Thyroid gland (tissue), 4 donors: ENCODE data around the gene HIP1. TPM values are rescaled to one million over a fixed set of nuclear protein-coding genes. Genes with fewer than 3 reads are reported as not detected.
A peak's percentile ranks its signal among the peaks of the same experiment; 100 is the strongest.
"Not testable (repeated sequence)": the region's sequence is repeated elsewhere in the genome, so short reads cannot be mapped to it uniquely, and the experiment has no call there.

Source experiments
- DNase-seq, 2 donors: peaks; one replicate each; pipeline ENCODE4 v3.0.0-alpha.2; 2019
- H3K27ac ChIP-seq, 3 donors: fragments of 200-600 bp; sonication (generic); 1 replicate in 2 of 3; 2 replicates in 1 of 3; pipeline ENCODE4 v1.5.1; 2016 to 2019; ENCODE audit warnings: mild to moderate bottlenecking in 1 of 3, moderate library complexity in 1 of 3
- H3K27me3 ChIP-seq: fragments of 200-600 bp; sonication (generic); one replicate; pipeline ENCODE4 v1.5.1; 2019
- H3K36me3 ChIP-seq, 2 donors: fragments of 200-600 bp; sonication (generic); one replicate each; pipeline ENCODE4 v1.5.1; 2016 to 2019
- H3K4me1 ChIP-seq, 2 donors: fragments of 200-600 bp; sonication (generic); one replicate each; pipeline ENCODE4 v1.5.1; 2017 to 2019
- H3K4me3 ChIP-seq, 3 donors: fragments of 200-600 bp; sonication (generic); replicated peaks in 1 of 3; 1 replicate in 2 of 3; 2 replicates in 1 of 3; pipeline ENCODE4 v1.5.1; 2016; ENCODE audit warnings: mild to moderate bottlenecking in 1 of 3
- H3K9me3 ChIP-seq: fragments of 200-600 bp; sonication (generic); one replicate; pipeline ENCODE4 v1.5.1; 2017
- POLR2A ChIP-seq, 2 donors: fragments of 450-650 bp; IDR thresholded peaks; one replicate each; pipeline ENCODE4 v1.6.1; 2017; ENCODE audit warnings: antibody characterized with exemption in 2 of 2, mild to moderate bottlenecking in 2 of 2, moderate library complexity in 1 of 2
- WGBS, 2 donors: methylation state at CpG; one replicate each; pipeline ENCODE4 v1.1.5; 2017; 5-methylcytosine and 5-hydroxymethylcytosine counted together
- intact Hi-C: fragments of 100-400 bp; cut with DNase I; formaldehyde crosslinking; loops from one replicate; pipeline ENCODE4 v1.15.1; 2023
- total RNA-seq, 4 donors: library from RNA; depleted of rRNA; stranded (reverse); fragments of >200 nt; gene quantifications; one replicate each; pipeline ENCODE4 v1.2.3, GENCODE V29; 2016
- TF ChIP-seq, protein P1 (sequence below), 6 experiments: fragments of 200-600 bp in 3 of 6; fragments of 450-650 bp in 3 of 6; sonication (generic) in 3 of 6; IDR thresholded peaks; one replicate each; pipeline ENCODE4 v1.5.1; 2016 to 2019; ENCODE audit warnings: antibody characterized with exemption in 6 of 6, mild to moderate bottlenecking in 2 of 6, inconsistent platforms in 1 of 6, moderate library complexity in 1 of 6

HIP1 gene
- total RNA-seq, 4 donors from 2014 or later, result 25.4 to 39.6 (median 28.1) TPM

DNA sequence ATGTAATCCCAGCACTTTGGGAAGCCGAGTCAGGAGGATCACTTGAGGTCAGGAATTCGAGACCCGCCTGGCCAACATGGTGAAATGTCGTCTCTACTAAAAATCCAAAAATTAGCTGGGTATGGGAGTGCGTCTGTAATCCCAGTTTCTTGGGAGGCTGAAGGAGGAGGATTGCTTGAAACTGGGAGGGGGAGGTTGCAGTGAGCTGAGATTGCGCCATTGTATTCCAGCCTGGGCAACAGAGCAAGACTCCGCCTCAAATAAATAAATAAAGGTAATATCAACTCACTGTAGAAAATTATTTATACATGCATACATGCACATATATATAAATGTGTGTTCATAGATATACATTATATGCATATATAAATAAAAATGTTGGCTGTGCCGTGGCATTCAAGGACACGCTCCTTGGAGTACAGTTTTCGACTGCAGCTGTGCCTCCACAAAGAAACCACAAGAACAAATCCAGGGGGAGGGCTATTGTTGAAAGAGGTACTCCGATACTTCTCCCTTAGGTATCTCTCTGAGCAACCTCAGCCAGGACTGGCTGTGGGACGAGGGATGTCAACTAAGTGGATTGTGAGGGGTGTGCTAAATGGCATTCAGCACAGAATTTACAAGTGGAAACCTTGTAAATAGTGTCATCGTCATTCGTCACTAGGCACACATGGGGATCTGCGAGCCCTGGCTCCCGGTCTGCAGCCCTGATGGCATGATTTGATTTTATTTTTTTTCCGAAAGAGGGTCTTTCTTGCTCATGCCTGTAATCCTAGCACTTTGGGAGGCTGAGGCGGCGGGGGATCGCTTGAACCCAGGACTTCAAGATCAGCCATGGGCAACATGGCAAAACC, 49.3 kb downstream of the HIP1 start:
- Histone ChIP-seq H3K4me3 (no peak overlapping the region), H3K27ac (no peak overlapping the region), H3K36me3 (no peaks in the 10 kb centered on the region), H3K9me3 (no peaks in the 10 kb centered on the region), H3K4me1 (peaks cover 0 to 10% of the 10 kb centered on the region in 2 donors), H3K27me3 (no peaks in the 10 kb centered on the region)
- 95 to 96% methylated on average over 20 of the region's 20 CpGs for WGBS, 2 donors
- TF ChIP-seq POLR2A (IDR thresholded peaks at IDR 0.05), result no peak
- TF ChIP-seq, protein P1, sequence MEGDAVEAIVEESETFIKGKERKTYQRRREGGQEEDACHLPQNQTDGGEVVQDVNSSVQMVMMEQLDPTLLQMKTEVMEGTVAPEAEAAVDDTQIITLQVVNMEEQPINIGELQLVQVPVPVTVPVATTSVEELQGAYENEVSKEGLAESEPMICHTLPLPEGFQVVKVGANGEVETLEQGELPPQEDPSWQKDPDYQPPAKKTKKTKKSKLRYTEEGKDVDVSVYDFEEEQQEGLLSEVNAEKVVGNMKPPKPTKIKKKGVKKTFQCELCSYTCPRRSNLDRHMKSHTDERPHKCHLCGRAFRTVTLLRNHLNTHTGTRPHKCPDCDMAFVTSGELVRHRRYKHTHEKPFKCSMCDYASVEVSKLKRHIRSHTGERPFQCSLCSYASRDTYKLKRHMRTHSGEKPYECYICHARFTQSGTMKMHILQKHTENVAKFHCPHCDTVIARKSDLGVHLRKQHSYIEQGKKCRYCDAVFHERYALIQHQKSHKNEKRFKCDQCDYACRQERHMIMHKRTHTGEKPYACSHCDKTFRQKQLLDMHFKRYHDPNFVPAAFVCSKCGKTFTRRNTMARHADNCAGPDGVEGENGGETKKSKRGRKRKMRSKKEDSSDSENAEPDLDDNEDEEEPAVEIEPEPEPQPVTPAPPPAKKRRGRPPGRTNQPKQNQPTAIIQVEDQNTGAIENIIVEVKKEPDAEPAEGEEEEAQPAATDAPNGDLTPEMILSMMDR (IDR thresholded peaks at IDR 0.05), result no peak
- intact Hi-C loops, result no loop called here
- DNase-seq, result no peak

DNA sequence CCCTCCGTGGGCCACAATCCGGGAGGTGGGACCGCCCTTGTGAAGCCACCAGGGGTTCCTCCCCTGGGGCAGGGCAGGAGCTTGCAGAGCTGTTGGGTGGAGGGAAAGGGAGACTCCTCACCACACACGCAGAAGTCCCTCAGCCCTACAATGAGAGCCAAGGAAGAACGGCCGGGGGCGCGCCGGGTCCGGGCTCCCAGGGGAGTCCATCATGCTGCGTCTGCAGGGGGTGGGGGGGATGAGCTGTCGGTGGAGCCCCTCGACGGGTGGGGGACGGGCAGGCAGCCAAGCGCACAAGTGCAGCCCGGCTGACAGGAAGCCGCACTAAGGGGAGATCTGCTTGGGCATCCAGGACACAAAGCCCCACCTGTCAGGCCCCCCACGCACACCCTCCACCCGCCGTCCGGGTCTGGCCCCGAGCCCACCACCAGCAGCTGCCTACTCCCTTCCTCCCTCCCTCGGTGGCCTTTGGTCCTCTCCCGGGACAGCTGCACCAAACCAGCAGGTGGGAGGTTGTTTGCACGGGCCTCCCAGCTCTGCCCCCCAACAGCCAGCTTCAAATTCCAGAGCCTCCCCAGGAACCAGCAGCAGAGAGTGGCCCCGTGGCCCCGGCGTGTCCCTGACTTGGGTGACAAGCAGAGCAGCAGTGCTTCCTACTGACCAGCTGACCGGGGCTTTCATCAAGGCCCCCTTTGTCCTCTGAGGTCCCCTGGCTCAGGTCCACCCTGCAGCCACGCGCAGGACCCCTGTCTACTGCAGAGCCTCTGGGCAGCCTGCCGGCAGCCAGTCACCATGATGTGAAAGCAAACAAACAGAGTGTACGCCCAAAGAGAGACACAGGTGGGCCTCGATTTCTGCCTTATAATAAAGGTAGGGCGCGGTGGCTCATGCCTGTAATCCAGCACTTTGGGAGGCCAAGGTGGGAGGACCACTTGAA, 50.3 kb downstream of the HIP1 start:
- DNase-seq, result peak in 1 of 2 donors; percentile 6
- H3K27me3 ChIP-seq, result no peaks in the 10 kb centered on the region
- TF ChIP-seq POLR2A (IDR thresholded peaks at IDR 0.05), result no peak
- TF ChIP-seq, protein P1 (IDR thresholded peaks at IDR 0.05), result no peak
- no peaks in the 10 kb centered on the region for H3K9me3 ChIP-seq
- intact Hi-C loops, result no loop called here
- 37 to 57% methylated on average over 7 to 15 of the region's 37 CpGs for WGBS, 2 donors
- no peak overlapping the region for H3K27ac ChIP-seq
- no peak overlapping the region for H3K4me3 ChIP-seq
- H3K4me1 ChIP-seq, result peaks cover 0 to 10% of the 10 kb centered on the region in 2 donors
- no peaks in the 10 kb centered on the region for H3K36me3 ChIP-seq

DNA sequence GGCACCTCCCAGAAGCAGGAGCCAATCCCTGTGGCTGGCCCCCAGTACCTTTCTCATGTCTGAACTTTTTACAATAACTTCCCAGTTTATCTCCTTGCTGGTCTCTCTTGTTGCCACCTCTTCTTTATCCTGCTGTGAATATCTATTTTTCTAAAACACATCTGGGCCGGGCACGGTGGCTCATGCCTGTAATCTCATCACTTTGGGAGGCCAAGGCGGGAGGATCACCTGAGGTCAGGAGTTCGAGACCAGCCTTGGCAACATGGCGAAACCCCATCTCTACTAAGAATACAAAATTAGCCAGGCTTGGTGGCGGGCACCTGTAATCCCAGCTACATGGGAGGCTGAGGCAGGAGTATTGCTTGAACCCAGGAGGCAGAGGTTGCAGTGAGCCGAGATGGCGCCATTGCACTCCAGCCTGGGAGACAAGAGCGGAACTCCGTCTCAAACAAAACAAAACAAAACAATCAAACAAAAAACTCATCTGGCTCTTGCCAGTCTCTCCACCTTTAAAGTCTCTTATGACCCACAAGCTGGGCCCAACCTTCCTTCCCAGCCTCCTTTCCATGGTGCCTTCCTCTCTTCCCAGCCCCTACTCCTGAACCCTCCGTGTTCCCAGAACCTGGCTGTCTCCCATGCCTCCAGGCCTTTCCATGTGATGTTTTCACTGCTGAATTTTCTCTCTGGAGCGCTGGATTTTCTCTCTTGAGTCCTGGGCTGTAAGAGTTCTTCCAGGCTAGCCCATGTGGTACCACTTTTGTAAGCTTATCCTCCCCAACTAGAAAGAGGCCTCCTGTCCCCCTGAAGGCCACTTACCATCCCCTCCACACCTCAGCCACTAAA, 51.3 kb downstream of the HIP1 start:
- 93 to 96% methylated on average over 12 of the region's 12 CpGs for WGBS, 2 donors
- no peak overlapping the region for H3K27ac ChIP-seq
- TF ChIP-seq, protein P1 (IDR thresholded peaks at IDR 0.05), result no peak
- no peak for TF ChIP-seq POLR2A (IDR thresholded peaks at IDR 0.05)

DNA sequence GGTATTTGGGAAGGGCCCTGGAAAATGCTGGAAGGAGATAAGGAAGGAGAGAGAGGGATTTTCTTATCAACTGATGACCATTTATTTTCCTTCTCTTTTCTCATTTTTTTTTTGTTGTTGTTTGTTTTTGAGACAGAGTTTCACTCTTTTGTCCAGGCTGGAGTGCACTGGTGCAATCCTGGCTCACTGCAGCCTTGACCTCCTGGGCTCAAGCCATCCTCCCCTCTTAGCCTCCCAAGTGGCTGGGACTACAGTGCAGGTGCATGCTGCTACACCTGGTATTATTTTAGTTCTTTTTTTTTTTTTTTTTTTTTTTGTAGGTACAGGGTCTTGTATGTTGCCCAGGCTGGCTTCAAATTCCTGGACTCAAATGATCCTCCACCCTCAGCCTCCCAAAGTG, 52.2 kb downstream of the HIP1 start:
- no peak overlapping the region for H3K27ac ChIP-seq
- no peak for DNase-seq
- H3K4me1 ChIP-seq, result peaks cover 0 to 16% of the 10 kb centered on the region in 2 donors
- H3K4me3 ChIP-seq, result no peak overlapping the region
- H3K9me3 ChIP-seq, result no peaks in the 10 kb centered on the region
- H3K27me3 ChIP-seq, result no peaks in the 10 kb centered on the region
- TF ChIP-seq POLR2A (IDR thresholded peaks at IDR 0.05), result no peak
- TF ChIP-seq, protein P1 (IDR thresholded peaks at IDR 0.05), result no peak
- intact Hi-C loops, result no loop called here
- H3K36me3 ChIP-seq, result no peaks in the 10 kb centered on the region

More for the DNA sequence above, 51.3 kb downstream of the HIP1 start:
- Histone ChIP-seq H3K27me3 (no peaks in the 10 kb centered on the region), H3K36me3 (no peaks in the 10 kb centered on the region), H3K9me3 (no peaks in the 10 kb centered on the region), H3K4me3 (no peak overlapping the region), H3K4me1 (peaks cover 0 to 13% of the 10 kb centered on the region in 2 donors)
- DNase-seq, result no peak
- intact Hi-C loops, result no loop called here

DNA sequence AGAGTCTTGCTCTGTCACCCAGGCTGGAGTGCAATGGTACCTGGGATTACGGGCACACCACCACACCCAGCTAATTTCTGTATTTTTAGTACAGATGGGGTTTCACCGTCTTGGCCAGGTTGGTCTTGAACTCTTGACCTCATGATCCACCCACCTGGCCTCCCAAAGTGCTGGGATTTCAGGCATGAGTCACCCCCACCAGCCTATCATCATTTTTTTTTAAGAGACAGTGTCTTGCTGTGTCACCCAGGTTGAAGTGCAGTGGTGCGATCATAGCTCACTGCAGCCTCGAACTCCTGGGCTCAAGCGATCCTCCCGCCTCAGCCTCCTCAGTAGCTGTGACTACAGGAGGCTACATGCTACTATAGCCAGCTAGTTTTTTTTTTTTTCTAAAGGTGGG, 56.7 kb downstream of the HIP1 start:
- DNase-seq, H3K4me1 ChIP-seq, H3K27ac ChIP-seq, H3K36me3 ChIP-seq, H3K9me3 ChIP-seq, H3K27me3 ChIP-seq, intact Hi-C loops, H3K4me3 ChIP-seq: not testable (repeated sequence)
- 86 to 88% methylated on average over 6 of the region's 6 CpGs for WGBS, 2 donors
